Measurements from ENCODE around the gene SMIM20.

DNA sequence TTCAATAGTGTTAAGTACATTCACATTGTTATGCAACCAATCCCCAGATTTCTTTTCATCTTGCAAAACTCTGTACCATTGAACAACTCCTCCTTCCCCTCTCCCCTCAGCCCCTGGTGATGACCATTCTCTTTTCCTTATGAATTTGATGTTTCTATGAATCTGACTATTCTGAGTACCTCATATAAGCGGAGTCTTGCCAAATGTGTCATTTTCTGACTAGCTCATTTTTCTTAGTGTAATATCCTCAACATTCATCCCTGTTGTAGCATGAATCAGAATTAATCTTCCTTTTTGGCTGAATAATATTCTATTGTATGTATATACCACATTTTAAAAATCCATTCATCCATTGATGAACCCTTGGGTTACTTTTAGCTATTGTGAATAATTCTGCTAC lies 34.0 kb downstream of the SMIM20 start:
- TF ChIP-seq, protein P1, sequence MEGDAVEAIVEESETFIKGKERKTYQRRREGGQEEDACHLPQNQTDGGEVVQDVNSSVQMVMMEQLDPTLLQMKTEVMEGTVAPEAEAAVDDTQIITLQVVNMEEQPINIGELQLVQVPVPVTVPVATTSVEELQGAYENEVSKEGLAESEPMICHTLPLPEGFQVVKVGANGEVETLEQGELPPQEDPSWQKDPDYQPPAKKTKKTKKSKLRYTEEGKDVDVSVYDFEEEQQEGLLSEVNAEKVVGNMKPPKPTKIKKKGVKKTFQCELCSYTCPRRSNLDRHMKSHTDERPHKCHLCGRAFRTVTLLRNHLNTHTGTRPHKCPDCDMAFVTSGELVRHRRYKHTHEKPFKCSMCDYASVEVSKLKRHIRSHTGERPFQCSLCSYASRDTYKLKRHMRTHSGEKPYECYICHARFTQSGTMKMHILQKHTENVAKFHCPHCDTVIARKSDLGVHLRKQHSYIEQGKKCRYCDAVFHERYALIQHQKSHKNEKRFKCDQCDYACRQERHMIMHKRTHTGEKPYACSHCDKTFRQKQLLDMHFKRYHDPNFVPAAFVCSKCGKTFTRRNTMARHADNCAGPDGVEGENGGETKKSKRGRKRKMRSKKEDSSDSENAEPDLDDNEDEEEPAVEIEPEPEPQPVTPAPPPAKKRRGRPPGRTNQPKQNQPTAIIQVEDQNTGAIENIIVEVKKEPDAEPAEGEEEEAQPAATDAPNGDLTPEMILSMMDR (IDR thresholded peaks at IDR 0.05), result no peak
- TF ChIP-seq POLR2A (IDR thresholded peaks at IDR 0.05), result no peak

Data from body of pancreas (tissue), 4 donors.